ENCODE data around the gene ETS2.

- TF ChIP-seq CTCF (IDR thresholded peaks at IDR 0.05; ENCODE audit: low read depth, low read length) (no peak), EZH2phosphoT487 (IDR thresholded peaks at IDR 0.05; ENCODE audit: low read depth) (no peak)
These were observed 33.0 kb downstream of the ETS2 start for GRCh38 chr21:38838598-38839327.
